WTC11 (cell line): ENCODE measurements around the gene PDE6D. TPM values are rescaled to one million over a fixed set of nuclear protein-coding genes. Genes with fewer than 3 reads are reported as not detected.

Experiments used
- ATAC-seq: fragments of 200-7000 bp; cut with Tn5 transposase; 2 replicates; pipeline ENCODE4 v1.10.0; 2021; ENCODE audit warnings: mild to moderate bottlenecking, moderate library complexity
- CTCF ChIA-PET: fragments of 300-600 bp; sonication (Branson Sonifier 250); formaldehyde crosslinking; loops from one replicate; lab custom pipeline; 2021; ENCODE audit warnings: antibody characterized with exemption; lab: Charles Lee
- POLR2A ChIA-PET: fragments of 350-600 bp; sonication (Branson Sonifier 250); formaldehyde crosslinking; loops from one replicate; lab custom pipeline; 2021; ENCODE audit warnings: antibody characterized with exemption; lab: Charles Lee
- DNase-seq: peaks from one replicate; pipeline ENCODE4 v3.0.0; 2021; ENCODE audit warnings: low spot score
- H3K27ac Mint-ChIP-seq: 2 replicates; pipeline ENCODE4 v1.8.0; 2021; ENCODE audit warnings: mixed read lengths
- H3K27me3 Mint-ChIP-seq: 2 replicates; pipeline ENCODE4 v1.8.0; 2021; ENCODE audit warnings: low read depth, mild to moderate bottlenecking, moderate library complexity, mixed read lengths
- H3K36me3 Mint-ChIP-seq: 2 replicates; pipeline ENCODE4 v1.8.0; 2021; ENCODE audit warnings: mixed read lengths
- H3K4me1 Mint-ChIP-seq: 2 replicates; pipeline ENCODE4 v1.8.0; 2022; ENCODE audit warnings: mixed read lengths
- H3K4me3 Mint-ChIP-seq: 2 replicates; pipeline ENCODE4 v1.8.0; 2021; ENCODE audit warnings: mild to moderate bottlenecking, moderate library complexity, mixed read lengths
- H3K9me3 Mint-ChIP-seq: 2 replicates; pipeline ENCODE4 v1.8.0; 2021; ENCODE audit warnings: mixed read lengths
- AR ChIP-seq: fragments of 250-450 bp; sonication (Bioruptor Pico); IDR thresholded peaks from 2 replicates; pipeline ENCODE4 v1.9.0; 2021; ENCODE audit warnings: mild to moderate bottlenecking
- CREB1 ChIP-seq: sonication (generic); formaldehyde crosslinking; IDR thresholded peaks from 2 replicates; pipeline ENCODE4 v1.8.0; 2023; ENCODE audit warnings: mild to moderate bottlenecking, missing genetic modification reagents
- ETV6 ChIP-seq: sonication (generic); formaldehyde crosslinking; IDR thresholded peaks from 2 replicates; pipeline ENCODE4 v1.8.1; 2022; ENCODE audit warnings: mild to moderate bottlenecking, missing genetic modification reagents
- GTF2I ChIP-seq: fragments of 250-450 bp; sonication (Bioruptor Pico); conservative IDR thresholded peaks from 2 replicates; pipeline ENCODE4 v1.4.0; 2021; ENCODE audit warnings: mild to moderate bottlenecking
- MYBL2 ChIP-seq: sonication (generic); formaldehyde crosslinking; IDR thresholded peaks from 2 replicates; pipeline ENCODE4 v1.8.1; 2023; ENCODE audit warnings: mild to moderate bottlenecking, moderate library complexity, missing genetic modification reagents
- RELA ChIP-seq: sonication (generic); formaldehyde crosslinking; IDR thresholded peaks from 2 replicates; pipeline ENCODE4 v1.8.1; 2022; ENCODE audit warnings: missing genetic modification reagents, mild to moderate bottlenecking, borderline replicate concordance
- TP53 ChIP-seq: sonication (generic); formaldehyde crosslinking; IDR thresholded peaks from 2 replicates; pipeline ENCODE4 v1.8.1; 2023; ENCODE audit warnings: mild to moderate bottlenecking, missing genetic modification reagents
- ZNF138 ChIP-seq: sonication (generic); formaldehyde crosslinking; conservative IDR thresholded peaks from 2 replicates; pipeline ENCODE4 v1.8.1; 2022; ENCODE audit warnings: mild to moderate bottlenecking, moderate library complexity, missing genetic modification reagents
- total RNA-seq: library from RNA; stranded (reverse); gene quantifications from 3 replicates; pipeline ENCODE4 v1.2.3, GENCODE V29; 2021
- TF ChIP-seq, protein P1 (sequence below): sonication (generic); formaldehyde crosslinking; IDR thresholded peaks from 2 replicates; pipeline ENCODE4 v1.8.1; 2022; ENCODE audit warnings: low read depth, missing genetic modification reagents, borderline replicate concordance
- TF ChIP-seq, protein P2 (sequence below): fragments of 250-450 bp; sonication (Bioruptor Pico); conservative IDR thresholded peaks from 2 replicates; pipeline ENCODE4 v1.9.0; 2021; ENCODE audit warnings: mild to moderate bottlenecking

PDE6D gene
- total RNA-seq, 1 experiment from 2014 or later = 30.2 TPM

DNA sequence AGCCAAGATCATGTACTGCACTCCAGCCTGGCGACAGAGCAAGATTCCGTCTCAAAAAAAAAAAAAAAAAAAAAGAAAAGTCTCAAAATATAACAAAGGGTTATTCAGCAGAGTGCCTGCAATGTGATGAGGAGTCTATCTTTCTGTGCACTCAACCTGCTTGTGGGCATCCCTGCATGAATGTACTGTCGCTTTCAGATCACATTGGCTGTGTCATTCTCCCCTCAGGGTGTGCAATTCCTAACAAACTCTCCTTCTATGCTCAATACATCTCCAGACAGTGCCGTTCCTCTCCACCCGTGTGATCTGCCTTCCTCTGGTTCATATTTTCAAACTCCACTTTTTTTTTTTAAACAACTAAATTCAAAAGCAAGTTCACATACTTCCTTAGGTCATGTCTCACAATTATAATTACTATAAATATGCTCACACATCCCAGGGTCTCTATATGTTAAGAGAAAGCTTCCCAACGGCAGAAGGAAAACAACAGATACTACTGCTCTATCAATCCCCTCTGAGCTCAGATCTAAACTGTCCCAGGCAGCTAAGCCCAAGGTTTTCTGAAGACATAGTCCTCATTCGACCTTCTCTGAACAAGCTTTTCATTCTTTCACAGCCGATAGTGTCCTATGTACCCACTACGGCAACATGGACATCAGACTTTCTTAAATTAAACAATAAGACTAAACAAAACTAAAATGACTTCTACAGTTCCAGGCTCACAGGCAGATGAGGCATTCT is 37.5 kb downstream of the PDE6D start (continued):
- TF ChIP-seq, protein P1, sequence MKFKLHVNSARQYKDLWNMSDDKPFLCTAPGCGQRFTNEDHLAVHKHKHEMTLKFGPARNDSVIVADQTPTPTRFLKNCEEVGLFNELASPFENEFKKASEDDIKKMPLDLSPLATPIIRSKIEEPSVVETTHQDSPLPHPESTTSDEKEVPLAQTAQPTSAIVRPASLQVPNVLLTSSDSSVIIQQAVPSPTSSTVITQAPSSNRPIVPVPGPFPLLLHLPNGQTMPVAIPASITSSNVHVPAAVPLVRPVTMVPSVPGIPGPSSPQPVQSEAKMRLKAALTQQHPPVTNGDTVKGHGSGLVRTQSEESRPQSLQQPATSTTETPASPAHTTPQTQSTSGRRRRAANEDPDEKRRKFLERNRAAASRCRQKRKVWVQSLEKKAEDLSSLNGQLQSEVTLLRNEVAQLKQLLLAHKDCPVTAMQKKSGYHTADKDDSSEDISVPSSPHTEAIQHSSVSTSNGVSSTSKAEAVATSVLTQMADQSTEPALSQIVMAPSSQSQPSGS (CRISPR knock-in tag) = no peak

DNA sequence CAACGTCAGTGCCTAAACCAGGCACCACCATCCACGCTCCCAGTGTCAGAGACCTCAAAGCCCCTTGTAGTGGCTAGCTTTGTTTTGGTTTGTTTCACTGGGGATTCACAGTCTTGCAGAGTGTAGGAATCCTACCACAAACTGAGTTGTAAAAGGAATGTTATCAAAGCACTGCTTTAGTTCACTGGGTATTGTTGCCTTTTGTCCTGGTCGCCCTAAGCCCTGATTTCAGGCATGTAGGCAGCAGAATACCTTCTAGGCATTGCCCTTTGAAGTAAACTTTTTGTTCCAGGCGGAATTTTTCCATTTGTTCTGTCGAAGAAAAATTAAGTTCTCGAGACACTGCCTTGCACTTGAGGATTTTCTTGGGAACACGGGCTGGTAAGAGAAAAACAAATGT is 43.3 kb downstream of the PDE6D start:
- no peak overlapping the region for H3K4me3 Mint-ChIP-seq
- H3K27me3 Mint-ChIP-seq = no peaks in the 10 kb centered on the region
- TF ChIP-seq RELA (CRISPR knock-in tag) = no peak
- TF ChIP-seq, protein P2, sequence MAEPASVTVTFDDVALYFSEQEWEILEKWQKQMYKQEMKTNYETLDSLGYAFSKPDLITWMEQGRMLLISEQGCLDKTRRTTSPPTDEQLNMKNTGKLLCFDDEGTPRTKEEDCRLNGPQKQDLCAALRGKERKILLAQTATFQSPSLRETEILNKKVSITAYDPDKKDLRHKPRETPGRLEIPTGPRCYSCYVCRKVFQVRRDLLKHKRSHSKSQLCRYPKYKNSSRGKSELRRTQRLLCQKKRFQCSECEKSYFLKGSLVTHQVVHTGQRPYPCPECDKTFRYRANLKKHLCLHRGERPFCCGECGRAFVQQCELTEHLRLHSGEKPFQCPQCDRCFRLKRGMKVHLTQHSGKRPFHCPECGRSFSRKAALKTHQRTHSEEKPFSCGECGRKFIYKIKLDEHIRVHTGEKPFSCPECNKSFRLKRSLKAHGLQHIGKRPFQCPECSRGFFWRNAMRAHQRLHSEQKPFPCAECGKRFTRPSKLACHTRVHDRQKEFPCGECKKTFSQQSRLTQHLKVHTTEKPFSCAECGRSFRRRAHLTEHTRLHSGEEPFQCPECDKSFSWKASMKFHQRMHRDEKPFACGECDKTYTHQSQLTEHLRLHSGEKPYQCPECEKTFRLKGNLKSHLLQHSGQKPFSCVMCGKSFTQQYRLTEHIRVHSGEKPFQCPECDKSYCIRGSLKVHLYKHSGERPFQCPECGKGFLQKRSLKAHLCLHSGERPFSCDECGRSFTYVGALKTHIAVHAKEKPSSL (CRISPR knock-in tag) = no peak
- TF ChIP-seq CREB1 = no peak
- CTCF ChIA-PET = interaction anchor here (2.0 kb wide), 1 partner anchor 23 kb away, joined by 6 read pairs; no protein-coding TSS in a partner anchor
- DNase-seq (no peak), ATAC-seq (no peak; the same call in 1 of the 2 replicates)
- H3K36me3 Mint-ChIP-seq = peaks cover 12% of the 10 kb centered on the region
- H3K4me1 Mint-ChIP-seq = no peaks in the 10 kb centered on the region
- no peaks in the 10 kb centered on the region for H3K9me3 Mint-ChIP-seq
- POLR2A ChIA-PET = no interaction called here
- H3K27ac Mint-ChIP-seq = no peak overlapping the region

- no peaks in the 10 kb centered on the region for H3K27me3 Mint-ChIP-seq
- DNase-seq = no peak
Observed at GRCh38 chr2:231732604-231733003, 48.5 kb downstream of the PDE6D start.

More at GRCh38 chr2:231732604-231733003, 48.5 kb downstream of the PDE6D start:
- TF ChIP-seq ETV6 (no peak), RELA (CRISPR knock-in tag) (no peak), AR (CRISPR knock-in tag) (no peak), MYBL2 (CRISPR knock-in tag) (no peak), GTF2I (CRISPR knock-in tag) (no peak), TP53 (no peak), ZNF138 (CRISPR knock-in tag) (no peak)
- TF ChIP-seq, protein P2 (CRISPR knock-in tag) = no peak
- Mint-ChIP-seq H3K9me3 (no peaks in the 10 kb centered on the region), H3K4me1 (peaks cover 2% of the 10 kb centered on the region; the same call in 1 of the 2 replicates), H3K27ac (no peak overlapping the region; the same call in 1 of the 2 replicates), H3K36me3 (peaks cover 4% of the 10 kb centered on the region; the same call in 1 of the 2 replicates), H3K4me3 (no peak overlapping the region)
- POLR2A ChIA-PET = no interaction called here
- CTCF ChIA-PET = interaction anchor here (0.7 to 3.0 kb wide), 7 partner anchors 8 to 168 kb away, joined by 3 to 17 read pairs (median 5); no protein-coding TSS in a partner anchor
- ATAC-seq = peak; percentile 92
